ENCODE measurements around the gene TCF12.

Gene TCF12

DNA sequence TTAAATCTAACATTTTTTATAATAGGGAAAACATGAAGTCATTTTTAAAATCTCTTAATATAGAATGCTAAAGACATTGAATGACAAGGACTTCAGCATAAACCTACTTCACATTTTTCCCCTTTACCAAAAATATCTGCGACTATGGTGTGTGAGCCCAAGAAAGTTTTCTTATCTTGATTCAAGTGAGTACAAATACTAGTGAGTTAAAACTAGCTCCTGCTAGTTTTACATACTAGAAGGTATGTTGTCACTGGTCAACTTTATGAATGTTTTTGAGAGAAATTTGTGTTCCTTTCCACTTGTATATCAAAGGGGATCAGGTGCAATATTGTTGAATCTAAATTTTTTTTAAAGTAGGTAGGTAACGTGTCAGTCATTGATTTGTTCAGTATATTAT lies 305.4 kb downstream of the TCF12 start:
- TF ChIP-seq, protein P1, sequence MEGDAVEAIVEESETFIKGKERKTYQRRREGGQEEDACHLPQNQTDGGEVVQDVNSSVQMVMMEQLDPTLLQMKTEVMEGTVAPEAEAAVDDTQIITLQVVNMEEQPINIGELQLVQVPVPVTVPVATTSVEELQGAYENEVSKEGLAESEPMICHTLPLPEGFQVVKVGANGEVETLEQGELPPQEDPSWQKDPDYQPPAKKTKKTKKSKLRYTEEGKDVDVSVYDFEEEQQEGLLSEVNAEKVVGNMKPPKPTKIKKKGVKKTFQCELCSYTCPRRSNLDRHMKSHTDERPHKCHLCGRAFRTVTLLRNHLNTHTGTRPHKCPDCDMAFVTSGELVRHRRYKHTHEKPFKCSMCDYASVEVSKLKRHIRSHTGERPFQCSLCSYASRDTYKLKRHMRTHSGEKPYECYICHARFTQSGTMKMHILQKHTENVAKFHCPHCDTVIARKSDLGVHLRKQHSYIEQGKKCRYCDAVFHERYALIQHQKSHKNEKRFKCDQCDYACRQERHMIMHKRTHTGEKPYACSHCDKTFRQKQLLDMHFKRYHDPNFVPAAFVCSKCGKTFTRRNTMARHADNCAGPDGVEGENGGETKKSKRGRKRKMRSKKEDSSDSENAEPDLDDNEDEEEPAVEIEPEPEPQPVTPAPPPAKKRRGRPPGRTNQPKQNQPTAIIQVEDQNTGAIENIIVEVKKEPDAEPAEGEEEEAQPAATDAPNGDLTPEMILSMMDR (IDR thresholded peaks at IDR 0.05; ENCODE audit: insufficient read depth, low read depth, low read length, missing control alignments) = no peak
- no peak overlapping the region for H3K4me3 ChIP-seq (ENCODE audit: low read length)
- DNase-seq (ENCODE audit: low read depth) = no peak

DNA sequence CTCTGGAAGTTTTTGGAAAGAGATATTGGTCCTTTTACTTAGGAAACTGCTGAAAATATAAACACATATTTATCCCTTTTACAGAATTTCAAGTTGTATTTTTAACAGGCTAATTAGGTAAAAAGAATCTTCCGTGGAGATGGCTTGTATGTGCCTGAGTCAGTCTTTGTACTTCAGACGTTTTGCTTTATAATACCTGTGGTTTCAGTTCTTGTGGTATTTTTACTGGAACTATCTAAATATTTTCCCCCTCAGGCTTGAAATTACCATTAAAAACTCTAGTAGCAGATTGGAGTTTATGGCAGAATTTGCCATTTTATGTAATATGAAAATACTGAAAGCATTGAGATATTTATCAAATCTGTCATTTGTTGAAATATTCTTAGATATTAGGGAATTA lies 306.2 kb downstream of the TCF12 start:
- DNase-seq (ENCODE audit: low read depth) = no peak
- TF ChIP-seq, protein P1 (IDR thresholded peaks at IDR 0.05; ENCODE audit: insufficient read depth, low read depth, low read length, missing control alignments) = no peak

DNA sequence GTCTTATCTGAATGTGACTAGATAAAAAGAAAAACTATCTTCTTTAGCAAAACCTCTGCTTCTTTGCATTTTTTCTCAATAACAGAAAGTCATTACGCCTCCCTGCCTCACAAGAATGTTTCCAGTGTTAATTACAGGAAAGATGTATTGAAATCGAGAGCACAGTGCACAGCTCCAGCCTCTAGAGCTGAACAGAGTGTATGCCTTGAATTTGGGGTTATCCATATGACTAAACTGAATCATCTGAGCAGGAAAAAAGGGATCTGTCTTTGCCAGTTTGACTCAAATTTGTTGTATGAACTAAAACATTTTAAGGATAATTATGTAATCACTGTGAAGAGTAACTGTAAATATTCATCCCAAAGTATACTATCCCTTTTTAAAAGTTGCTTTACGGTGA lies 308.7 kb downstream of the TCF12 start:
- TF ChIP-seq, protein P1 (IDR thresholded peaks at IDR 0.05; ENCODE audit: insufficient read depth, low read depth, low read length, missing control alignments) = no peak
- H3K4me3 ChIP-seq (ENCODE audit: low read length) = no peak overlapping the region
- DNase-seq (ENCODE audit: low read depth) = no peak

More for the DNA sequence above, 306.2 kb downstream of the TCF12 start:
- no peak overlapping the region for H3K4me3 ChIP-seq (ENCODE audit: low read length)

DNA sequence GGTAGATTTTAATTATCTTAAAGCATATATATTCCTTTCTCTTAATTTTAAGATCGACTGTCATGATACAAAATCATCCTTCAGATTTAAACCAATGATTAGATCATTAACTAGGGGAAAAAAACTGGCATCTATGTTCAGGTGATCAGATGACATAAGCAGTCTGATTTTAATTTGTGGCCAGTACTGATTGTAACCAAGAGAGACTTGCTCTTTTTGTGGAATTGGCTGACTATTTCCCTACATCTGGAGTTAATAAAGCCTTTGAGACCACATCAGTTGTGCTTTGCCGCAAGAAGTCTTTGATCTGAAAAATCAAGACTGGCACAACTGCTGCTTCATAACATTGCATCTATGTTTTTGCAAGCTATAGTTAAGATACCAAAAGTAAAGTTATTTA lies 309.5 kb downstream of the TCF12 start:
- TF ChIP-seq, protein P1 (IDR thresholded peaks at IDR 0.05; ENCODE audit: insufficient read depth, low read depth, low read length, missing control alignments) = no peak
- no peak overlapping the region for H3K4me3 ChIP-seq (ENCODE audit: low read length)
- no peak for DNase-seq (ENCODE audit: low read depth)

DNA sequence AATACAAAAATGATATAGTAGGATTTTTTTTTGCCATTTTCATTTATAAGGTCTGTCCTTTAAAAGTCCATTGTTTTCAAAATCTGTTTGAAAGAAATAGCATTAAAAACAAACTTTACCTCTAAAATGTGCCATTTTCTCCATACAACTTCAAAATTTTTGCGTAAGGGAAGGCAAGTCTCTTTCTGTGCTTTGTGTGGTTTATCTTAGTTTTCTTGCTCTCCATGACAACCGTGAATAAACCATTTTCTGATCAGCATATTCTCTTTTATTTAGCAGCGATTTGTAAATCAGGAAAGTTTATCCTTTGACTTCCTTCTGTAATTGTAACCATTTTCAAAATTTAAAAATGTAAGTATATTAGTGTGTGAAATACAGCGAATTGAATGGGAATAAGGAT lies 310.0 kb downstream of the TCF12 start:
- H3K4me3 ChIP-seq (ENCODE audit: low read length) = no peak overlapping the region
- TF ChIP-seq, protein P1 (IDR thresholded peaks at IDR 0.05; ENCODE audit: insufficient read depth, low read depth, low read length, missing control alignments) = no peak
- no peak for DNase-seq (ENCODE audit: low read depth)

DNA sequence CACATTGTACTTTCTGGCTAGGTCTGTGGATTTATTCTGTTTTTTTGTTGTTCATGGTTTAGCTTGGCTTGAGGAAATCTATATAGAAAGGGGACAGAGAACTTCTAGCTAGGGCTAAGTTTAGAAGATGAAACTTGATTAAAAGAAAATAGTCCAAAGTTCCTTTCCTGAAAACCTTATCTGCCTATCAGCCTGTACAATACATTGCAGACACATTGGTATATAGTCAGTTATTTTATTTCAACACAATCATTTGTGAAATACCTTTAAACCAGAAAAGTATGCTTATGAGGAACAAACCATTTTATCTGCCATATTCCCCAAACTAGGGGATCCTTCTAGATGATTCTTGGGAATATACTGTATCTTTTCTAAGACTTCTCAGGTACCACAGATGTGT lies 310.6 kb downstream of the TCF12 start:
- no peak for DNase-seq (ENCODE audit: low read depth)
- H3K4me3 ChIP-seq (ENCODE audit: low read length) = no peak overlapping the region
- TF ChIP-seq, protein P1 (IDR thresholded peaks at IDR 0.05; ENCODE audit: insufficient read depth, low read depth, low read length, missing control alignments) = no peak

DNA sequence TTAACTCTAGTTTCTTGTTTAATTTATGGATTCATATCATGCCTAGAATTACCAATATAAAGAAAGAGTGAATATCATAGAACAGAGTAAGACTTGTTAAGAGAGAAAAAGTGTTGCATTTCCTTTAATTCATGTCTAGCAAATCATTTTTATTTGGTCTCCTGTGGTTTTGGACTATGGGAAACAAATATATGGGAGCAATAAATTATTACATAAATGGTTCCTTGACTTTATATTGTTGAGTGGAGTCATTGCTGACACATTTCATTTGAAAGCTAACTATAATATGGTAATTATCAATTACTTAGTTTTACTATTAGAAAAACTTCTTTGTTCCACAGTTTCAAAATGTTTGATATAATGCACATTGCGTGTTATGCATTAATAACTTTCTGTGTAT lies 313.1 kb downstream of the TCF12 start:
- TF ChIP-seq, protein P1 (IDR thresholded peaks at IDR 0.05; ENCODE audit: insufficient read depth, low read depth, low read length, missing control alignments) = no peak
- H3K4me3 ChIP-seq (ENCODE audit: low read length) = no peak overlapping the region
- no peak for DNase-seq (ENCODE audit: low read depth)

Measured in epithelial cell of esophagus (primary cell).